NB4 (cell line): Measurements from ENCODE around the gene CNTN6.

Experiments
- DNase-seq: peaks from one replicate; pipeline ENCODE4 v3.0.0; 2010; ENCODE audit warnings: low read depth
- H3K4me3 ChIP-seq: one replicate; pipeline ENCODE4 v1.5.1; 2011; ENCODE audit warnings: mild to moderate bottlenecking, low read depth, low read length, moderate library complexity
- MAX ChIP-seq: IDR thresholded peaks from 2 replicates; pipeline ENCODE4 v1.6.1; 2011; ENCODE audit warnings: low read depth, low read length
- MYC ChIP-seq: IDR thresholded peaks from 2 replicates; pipeline ENCODE4 v1.6.1; 2011; ENCODE audit warnings: low read depth, low read length
- POLR2A ChIP-seq: IDR thresholded peaks from 2 replicates; pipeline ENCODE4 v1.6.1; 2011; ENCODE audit warnings: mild to moderate bottlenecking; ENCODE audit not compliant: insufficient read length; ENCODE audit errors: extremely low read depth
- TF ChIP-seq, protein P1 (sequence below): IDR thresholded peaks from one replicate; pipeline ENCODE4 v1.5.1; 2012; ENCODE audit warnings: low read depth, low read length

CNTN6 gene

DNA sequence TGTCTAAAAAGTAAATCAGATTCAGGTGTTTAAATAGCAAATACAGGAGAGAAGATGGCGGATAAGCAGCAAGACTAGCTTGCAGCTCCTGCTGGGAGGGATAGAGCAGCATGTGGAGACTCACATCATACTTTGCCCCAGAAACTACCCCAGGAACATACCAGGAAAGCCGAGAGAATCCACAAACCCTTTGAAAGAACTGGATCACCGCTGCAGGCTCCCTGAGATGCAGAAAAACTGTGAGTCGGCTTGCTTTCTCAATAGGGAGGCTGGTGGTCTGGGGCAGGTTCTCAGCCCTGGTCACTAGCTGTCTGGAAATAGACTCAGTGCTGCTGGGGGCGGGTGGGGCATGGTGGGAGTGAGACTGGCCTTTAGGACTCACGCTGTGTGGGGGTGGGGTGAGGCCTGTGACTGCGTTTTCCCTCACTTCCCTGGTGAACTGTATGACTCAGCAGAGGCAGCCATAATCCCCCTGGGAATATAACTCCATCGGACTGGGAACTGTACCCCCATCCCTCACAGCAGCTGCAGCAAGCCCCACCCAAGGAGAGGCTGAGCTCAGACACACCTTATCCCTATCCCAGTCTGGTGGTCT, 142.8 kb downstream of the CNTN6 start:
- H3K4me3 ChIP-seq: no peak overlapping the region
- peak; percentile 2 for DNase-seq
- TF ChIP-seq MAX (no peak), POLR2A (no peak), MYC (no peak)
- TF ChIP-seq, protein P1, sequence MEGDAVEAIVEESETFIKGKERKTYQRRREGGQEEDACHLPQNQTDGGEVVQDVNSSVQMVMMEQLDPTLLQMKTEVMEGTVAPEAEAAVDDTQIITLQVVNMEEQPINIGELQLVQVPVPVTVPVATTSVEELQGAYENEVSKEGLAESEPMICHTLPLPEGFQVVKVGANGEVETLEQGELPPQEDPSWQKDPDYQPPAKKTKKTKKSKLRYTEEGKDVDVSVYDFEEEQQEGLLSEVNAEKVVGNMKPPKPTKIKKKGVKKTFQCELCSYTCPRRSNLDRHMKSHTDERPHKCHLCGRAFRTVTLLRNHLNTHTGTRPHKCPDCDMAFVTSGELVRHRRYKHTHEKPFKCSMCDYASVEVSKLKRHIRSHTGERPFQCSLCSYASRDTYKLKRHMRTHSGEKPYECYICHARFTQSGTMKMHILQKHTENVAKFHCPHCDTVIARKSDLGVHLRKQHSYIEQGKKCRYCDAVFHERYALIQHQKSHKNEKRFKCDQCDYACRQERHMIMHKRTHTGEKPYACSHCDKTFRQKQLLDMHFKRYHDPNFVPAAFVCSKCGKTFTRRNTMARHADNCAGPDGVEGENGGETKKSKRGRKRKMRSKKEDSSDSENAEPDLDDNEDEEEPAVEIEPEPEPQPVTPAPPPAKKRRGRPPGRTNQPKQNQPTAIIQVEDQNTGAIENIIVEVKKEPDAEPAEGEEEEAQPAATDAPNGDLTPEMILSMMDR: no peak

- DNase-seq: no peak
- no peak overlapping the region for H3K4me3 ChIP-seq
- TF ChIP-seq POLR2A: no peak
- TF ChIP-seq, protein P1: no peak
- no peak for TF ChIP-seq MAX
- TF ChIP-seq MYC: no peak
Measured at GRCh38 chr3:1251282-1252060, 158.6 kb downstream of the CNTN6 start.

GRCh38 chr3:1252061-1252430, 159.2 kb downstream of the CNTN6 start:
- DNase-seq: no peak
- no peak for TF ChIP-seq POLR2A
- TF ChIP-seq, protein P1: no peak
- TF ChIP-seq MAX: no peak
- no peak for TF ChIP-seq MYC
- no peak overlapping the region for H3K4me3 ChIP-seq

DNA sequence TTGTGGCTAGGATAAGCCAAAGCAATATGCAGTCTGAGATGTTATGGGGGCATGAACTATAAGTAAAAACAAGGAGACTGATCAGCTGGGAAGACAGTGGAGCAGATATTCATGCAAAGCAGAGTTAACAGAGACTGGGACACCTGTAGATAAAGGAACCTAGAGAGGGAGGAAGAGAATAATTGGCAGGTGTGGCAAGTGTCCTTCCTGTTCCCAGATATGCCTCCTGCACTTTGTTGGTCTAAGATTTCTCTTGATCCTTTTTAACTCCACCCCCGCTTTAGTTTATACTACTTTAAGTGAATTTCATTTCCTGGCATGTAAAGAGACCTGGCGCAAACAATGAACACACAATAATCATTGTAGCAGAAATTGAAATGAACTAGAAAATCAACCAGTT, 169.4 kb downstream of the CNTN6 start:
- no peak for DNase-seq
- TF ChIP-seq MAX (no peak), POLR2A (no peak), MYC (no peak)
- TF ChIP-seq, protein P1: no peak
- no peak overlapping the region for H3K4me3 ChIP-seq

DNA sequence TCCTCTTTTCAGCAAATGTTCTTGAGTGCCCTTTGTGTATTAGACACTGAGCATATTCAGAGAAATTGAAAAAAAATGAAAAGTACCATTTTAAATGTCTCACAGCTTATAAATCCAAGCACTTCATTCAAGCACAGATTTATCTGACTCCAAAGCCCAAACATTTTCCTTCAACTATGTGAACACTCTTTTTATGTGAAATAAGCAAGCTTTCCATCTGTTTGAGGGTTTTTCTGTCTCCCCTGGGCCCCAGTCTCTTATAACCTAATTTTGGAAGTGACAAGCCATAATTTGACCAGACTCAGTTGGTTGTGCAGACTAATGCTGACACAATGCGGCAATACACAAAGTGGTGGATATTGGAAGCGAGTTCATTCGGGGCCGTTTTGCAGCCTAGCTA, 170.3 kb downstream of the CNTN6 start:
- H3K4me3 ChIP-seq: no peak overlapping the region

More for the DNA sequence above, 170.3 kb downstream of the CNTN6 start:
- TF ChIP-seq MYC (no peak), MAX (no peak)
- TF ChIP-seq, protein P1: no peak
- no peak for DNase-seq
